HepG2 (cell line): ENCODE results near the gene KRT17. TPM values are rescaled to one million over a fixed set of nuclear protein-coding genes. Genes with fewer than 3 reads are reported as not detected.

Experiments
- ATAC-seq: fragments of 200-7000 bp; cut with Tn5 transposase; 3 replicates; pipeline ENCODE4 v1.9.1; 2020; ENCODE audit warnings: mild to moderate bottlenecking, moderate library complexity
- BruUV-seq: library from RNA; stranded (reverse); fragments of 400-500 nt; replicated peaks from 2 replicates; lab custom pipeline; 2021; lab: Mats Ljungman, UMichigan
- CTCF ChIA-PET: fragments of 300-600 bp; formaldehyde crosslinking; extraction: SDS; loops from one replicate; lab custom pipeline; 2021; ENCODE audit warnings: low total read pairs, inconsistent platforms, low intra/inter-chr PET ratio; lab: Yijun Ruan, JAX
- POLR2A ChIA-PET: fragments of 350-600 bp; sonication (Branson Sonifier 250); formaldehyde crosslinking; loops from one replicate; lab custom pipeline; 2020; ENCODE audit warnings: antibody characterized with exemption, inconsistent platforms; lab: Yijun Ruan, JAX
- DNase-seq: peaks from one replicate; pipeline ENCODE4 v3.0.0-alpha.2; 2015; ENCODE audit warnings: low spot score
- FAIRE-seq: peaks from 3 replicates; lab custom pipeline; 2011; peaks lifted over from hg19 to GRCh38; lab: Jason Lieb, UNC
- H2AFZ ChIP-seq: one replicate; pipeline ENCODE4 v1.6.1; 2011; ENCODE audit warnings: low read length, inconsistent platforms
- H3K27ac ChIP-seq: fragments of 300-600 bp; 3 replicates; pipeline ENCODE4 v1.8.0; 2011; ENCODE audit warnings: mixed run types, mild to moderate bottlenecking, mixed read lengths, low read length, inconsistent platforms; ENCODE audit not compliant: insufficient read depth; ENCODE audit errors: extremely low read length
- H3K27me3 ChIP-seq, 2 experiments: fragments of 200-600 bp in 1 of 2; 2 replicates in 1 of 2; 3 replicates in 1 of 2; pipeline versions ENCODE4 v1.6.0 to v1.8.0; 2011; ENCODE audit warnings: low read length in 2 of 2, mild to moderate bottlenecking in 2 of 2, moderate library complexity in 2 of 2, inconsistent platforms in 1 of 2; ENCODE audit not compliant: insufficient read depth in 2 of 2, control insufficient read depth in 1 of 2
- H3K36me3 ChIP-seq, 2 experiments: fragments of 200-600 bp in 1 of 2; replicated peaks in 1 of 2; 2 replicates in 1 of 2; 3 replicates in 1 of 2; pipeline versions ENCODE4 v1.5.1 to v1.8.0; 2011; ENCODE audit warnings: low read length in 2 of 2, inconsistent platforms in 1 of 2; ENCODE audit not compliant: insufficient read depth in 2 of 2, control insufficient read depth in 1 of 2
- H3K4me1 ChIP-seq: 2 replicates; pipeline ENCODE4 v1.5.1; 2012; ENCODE audit warnings: low read length, inconsistent platforms; ENCODE audit not compliant: insufficient read depth
- H3K4me2 ChIP-seq: 2 replicates; pipeline ENCODE4 v1.6.0; 2011; ENCODE audit warnings: low read depth, low read length, inconsistent platforms
- H3K4me3 ChIP-seq, 3 experiments: fragments of 200-600 bp in 1 of 3; sonication (generic), shearing (Covaris generic) in 1 of 3; replicated peaks in 1 of 3; 2 replicates each; pipeline ENCODE4 v1.5.1; 2011 to 2016; ENCODE audit warnings: low read length in 3 of 3, inconsistent platforms in 2 of 3, low read depth in 2 of 3, mild to moderate bottlenecking in 2 of 3, control low read depth in 1 of 3, mixed read lengths in 1 of 3; ENCODE audit not compliant: insufficient read depth in 1 of 3
- H3K79me2 ChIP-seq: one replicate; pipeline ENCODE4 v1.6.1; 2011; ENCODE audit warnings: low read length, inconsistent platforms; ENCODE audit not compliant: insufficient read depth
- H3K9ac ChIP-seq: 2 replicates; pipeline ENCODE4 v1.6.0; 2011; ENCODE audit warnings: mild to moderate bottlenecking, low read depth, low read length, inconsistent platforms; ENCODE audit not compliant: insufficient read depth
- H3K9me3 ChIP-seq: 2 replicates; pipeline ENCODE4 v1.5.1; 2012; ENCODE audit warnings: mild to moderate bottlenecking, low read length
- H4K20me1 ChIP-seq: 2 replicates; pipeline ENCODE4 v1.6.0; 2011; ENCODE audit warnings: inconsistent platforms, mild to moderate bottlenecking, low read length, moderate library complexity; ENCODE audit not compliant: insufficient read depth
- ARID2 ChIP-seq: sonication (generic); formaldehyde crosslinking; IDR thresholded peaks from 2 replicates; pipeline ENCODE4 v1.8.1; 2022; ENCODE audit warnings: mild to moderate bottlenecking, missing genetic modification reagents, borderline replicate concordance
- CBX1 ChIP-seq: IDR thresholded peaks from one replicate; pipeline ENCODE4 v1.6.1; 2016; ENCODE audit warnings: antibody characterized with exemption, low read depth
- ISL2 ChIP-seq: sonication (generic); formaldehyde crosslinking; IDR thresholded peaks from 2 replicates; pipeline ENCODE4 v1.5.0; 2020; ENCODE audit warnings: missing genetic modification reagents
- MTF1 ChIP-seq: sonication (generic); formaldehyde crosslinking; IDR thresholded peaks from 2 replicates; pipeline ENCODE4 v1.5.0; 2020; ENCODE audit warnings: missing genetic modification reagents
- MZF1 ChIP-seq: sonication (generic); formaldehyde crosslinking; IDR thresholded peaks from 2 replicates; pipeline ENCODE4 v1.8.1; 2023; ENCODE audit warnings: mild to moderate bottlenecking, missing genetic modification reagents, borderline replicate concordance
- NR2C2 ChIP-seq: sonication (generic); formaldehyde crosslinking; IDR thresholded peaks from 2 replicates; pipeline ENCODE4 v1.4.0; 2020; ENCODE audit warnings: missing genetic modification reagents, mild to moderate bottlenecking, moderate library complexity, borderline replicate concordance
- PITX1 ChIP-seq: sonication (generic); formaldehyde crosslinking; IDR thresholded peaks from 2 replicates; pipeline ENCODE4 v1.5.1; 2020; ENCODE audit warnings: mild to moderate bottlenecking, missing genetic modification reagents
- PTBP1 ChIP-seq: fragments of 200-400 bp; formaldehyde crosslinking; IDR thresholded peaks from 2 replicates; pipeline ENCODE4 v1.6.1; 2018; ENCODE audit warnings: low read length, low read depth; ENCODE audit not compliant: poor library complexity, severe bottlenecking
- SETDB1 ChIP-seq: sonication (generic); formaldehyde crosslinking; IDR thresholded peaks from 2 replicates; pipeline ENCODE4 v1.5.1; 2020; ENCODE audit warnings: missing genetic modification reagents, mild to moderate bottlenecking, borderline replicate concordance
- SNAPC2 ChIP-seq: sonication (generic); formaldehyde crosslinking; IDR thresholded peaks from 2 replicates; pipeline ENCODE4 v1.8.1; 2022; ENCODE audit warnings: mild to moderate bottlenecking, missing genetic modification reagents
- SP1 ChIP-seq, 2 experiments: fragments of 450-650 bp in 1 of 2; sonication (generic) in 1 of 2; formaldehyde crosslinking in 1 of 2; IDR thresholded peaks; 2 replicates each; pipeline versions ENCODE4 v1.4.0 to v1.6.1; 2016 to 2020; ENCODE audit warnings: missing genetic modification reagents in 1 of 2
- ZNF33B ChIP-seq: sonication (generic); formaldehyde crosslinking; IDR thresholded peaks from 2 replicates; pipeline ENCODE4 v1.5.1; 2020; ENCODE audit warnings: mild to moderate bottlenecking, missing genetic modification reagents
- ZNF446 ChIP-seq: sonication (generic); formaldehyde crosslinking; IDR thresholded peaks from 2 replicates; pipeline ENCODE4 v1.5.0; 2020; ENCODE audit warnings: mild to moderate bottlenecking, missing genetic modification reagents
- WGBS: methylation state at CpG from one replicate; pipeline ENCODE4 v1.1.6; 2017; ENCODE audit warnings: low lambda C conversion rate; 5-methylcytosine and 5-hydroxymethylcytosine counted together
- in situ Hi-C: cut with HindIII; loops from 2 replicates; pipeline ENCODE4 v1.10.0; 2017; ENCODE audit warnings: low pct_unique_long_range_greater_than_20kb; ENCODE audit not compliant: extremely low pct_ligation_motif_present
- intact Hi-C: fragments of 100-400 bp; cut with micrococcal nuclease; formaldehyde crosslinking; loops from one replicate; pipeline ENCODE4 v1.10.0; 2022; ENCODE audit not compliant: unreplicated experiment
- polyA plus RNA-seq, 8 experiments: library from polyadenylated mRNA; depleted of rRNA in 3 of 8; stranded (reverse) in 7 of 8; unstranded in 1 of 8; fragments of >200 nt; fragmentation: Illumina TruSeq in 4 of 8; extraction: Trizol in 4 of 8; gene quantifications; 2 replicates each; pipeline versions ENCODE4 v1.2.1 to v1.2.3, GENCODE V29; 2011 to 2016; ENCODE audit warnings: low read depth in 4 of 8, missing spikeins in 1 of 8, mixed read lengths in 1 of 8; ENCODE audit not compliant: insufficient read depth in 1 of 8
- total RNA-seq, 5 experiments: library from RNA; depleted of rRNA; stranded (reverse); fragments of >200 nt; fragmentation: Illumina TruSeq; extraction: Trizol; gene quantifications; 2 replicates each; pipeline ENCODE4 v1.2.3, GENCODE V29; 2016; ENCODE audit warnings: low read depth in 1 of 5
- TF ChIP-seq, protein P1 (sequence below): sonication (generic); formaldehyde crosslinking; IDR thresholded peaks from 2 replicates; pipeline ENCODE4 v1.5.1; 2020; ENCODE audit warnings: missing genetic modification reagents, mild to moderate bottlenecking, borderline replicate concordance
- TF ChIP-seq, protein P2 (sequence below): sonication (generic); formaldehyde crosslinking; IDR thresholded peaks from 2 replicates; pipeline ENCODE4 v1.8.1; 2023; ENCODE audit warnings: missing genetic modification reagents, inconsistent platforms, borderline replicate concordance

The KRT17 gene
- total and polyA plus RNA-seq, 2 of the 13 experiments (the other 11 are each of a cell fraction or from before 2014, with no cell fraction given) = 0.38 to 0.82 TPM

DNA sequence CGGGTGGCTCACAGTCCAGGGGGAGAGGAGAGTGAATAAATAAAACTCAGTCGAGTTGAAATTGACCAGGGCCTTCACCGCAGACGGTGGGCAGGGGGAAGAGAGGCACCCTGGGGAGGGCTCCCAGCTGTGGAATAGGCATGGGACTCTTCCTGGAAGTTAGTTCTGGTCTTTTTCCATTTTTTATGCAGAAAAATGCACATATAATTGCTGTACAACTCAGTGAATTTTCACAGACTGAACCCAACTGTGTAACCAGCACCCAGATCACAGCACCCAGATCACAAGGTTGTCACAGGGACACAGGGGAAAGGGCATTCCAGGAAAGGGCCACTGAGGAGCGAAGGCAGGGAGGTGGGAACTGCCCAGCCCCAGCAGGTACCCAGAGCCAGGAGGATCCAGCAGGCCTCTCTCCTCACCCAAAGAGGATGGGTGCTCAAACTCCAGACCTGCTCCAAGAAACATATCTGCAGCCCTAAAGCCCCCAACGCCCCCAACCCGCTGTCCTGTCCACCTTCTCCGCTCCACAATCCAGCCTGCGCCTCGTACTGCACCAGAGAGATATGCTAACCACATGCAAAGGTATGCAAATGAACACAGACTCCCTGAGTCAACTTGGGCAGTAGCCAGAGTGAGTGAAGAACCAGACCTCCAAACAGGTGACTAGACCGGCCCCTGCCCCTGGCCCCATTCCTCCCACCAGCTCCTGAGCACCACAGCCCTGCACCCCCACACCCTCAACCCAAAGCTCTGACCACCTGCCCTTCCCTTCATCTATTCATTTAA is 35.2 kb upstream of the KRT17 start:
- H3K4me3 ChIP-seq = no peak overlapping the region
- no peaks in the 10 kb centered on the region for H3K9me3 ChIP-seq
- H3K4me2 ChIP-seq = no peak overlapping the region
- BruUV-seq = no TSS peak
- no peak for DNase-seq
- TF ChIP-seq PTBP1 = no peak
- TF ChIP-seq ZNF446 = no peak
- no peak for TF ChIP-seq MTF1 (CRISPR knock-in tag)
- TF ChIP-seq, protein P1, sequence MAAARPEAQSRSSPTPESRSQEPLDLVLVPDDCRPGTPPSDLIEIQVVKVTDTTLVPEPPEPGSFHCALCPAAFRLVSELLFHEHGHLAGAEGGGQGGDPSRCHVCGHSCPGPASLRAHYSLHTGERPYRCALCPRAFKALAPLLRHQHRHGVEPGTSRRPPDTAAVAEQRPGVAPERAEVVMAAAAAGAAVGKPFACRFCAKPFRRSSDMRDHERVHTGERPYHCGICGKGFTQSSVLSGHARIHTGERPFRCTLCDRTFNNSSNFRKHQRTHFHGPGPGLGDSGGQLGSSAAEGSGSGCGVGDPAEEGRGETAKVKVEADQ (CRISPR knock-in tag) = no peak
- TF ChIP-seq SP1 (IDR thresholded peaks at IDR 0.05) = no peak
- no peak for TF ChIP-seq SP1 (CRISPR knock-in tag; IDR thresholded peaks at IDR 0.05)
- no peak for TF ChIP-seq ISL2 (CRISPR knock-in tag)
- TF ChIP-seq SETDB1 = no peak
- TF ChIP-seq, protein P2, sequence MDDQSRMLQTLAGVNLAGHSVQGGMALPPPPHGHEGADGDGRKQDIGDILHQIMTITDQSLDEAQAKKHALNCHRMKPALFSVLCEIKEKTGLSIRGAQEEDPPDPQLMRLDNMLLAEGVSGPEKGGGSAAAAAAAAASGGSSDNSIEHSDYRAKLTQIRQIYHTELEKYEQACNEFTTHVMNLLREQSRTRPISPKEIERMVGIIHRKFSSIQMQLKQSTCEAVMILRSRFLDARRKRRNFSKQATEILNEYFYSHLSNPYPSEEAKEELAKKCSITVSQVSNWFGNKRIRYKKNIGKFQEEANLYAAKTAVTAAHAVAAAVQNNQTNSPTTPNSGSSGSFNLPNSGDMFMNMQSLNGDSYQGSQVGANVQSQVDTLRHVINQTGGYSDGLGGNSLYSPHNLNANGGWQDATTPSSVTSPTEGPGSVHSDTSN (CRISPR knock-in tag) = no peak
- TF ChIP-seq ZNF33B = no peak
- TF ChIP-seq NR2C2 (CRISPR knock-in tag) = no peak
- no peak for TF ChIP-seq MZF1
- TF ChIP-seq CBX1 = no peak
- TF ChIP-seq PITX1 = no peak
- TF ChIP-seq ARID2 (CRISPR knock-in tag) = no peak
- no peak for TF ChIP-seq SNAPC2 (CRISPR knock-in tag)
- peaks cover 17 to 66% of the 10 kb centered on the region in 2 experiments for H3K27me3 ChIP-seq
- POLR2A ChIA-PET = interaction anchor here (1.0 kb wide), 1 partner anchor 29 kb away, joined by 3 read pairs; the partner anchor contains the start of gene EIF1
- H3K4me1 ChIP-seq = peaks cover 15% of the 10 kb centered on the region
- CTCF ChIA-PET = interaction anchor here (1.8 kb wide), 1 partner anchor 12 kb away, joined by 5 read pairs; no protein-coding TSS in a partner anchor
- no peaks in the 10 kb centered on the region for H3K79me2 ChIP-seq
- no peak for ATAC-seq
- no peaks in the 10 kb centered on the region for H3K36me3 ChIP-seq
- H3K27ac ChIP-seq = no peak overlapping the region
- H4K20me1 ChIP-seq = no peaks in the 10 kb centered on the region
- intact Hi-C loops = loop anchor here (10.0 kb wide), 2 partner anchors 65 to 1045 kb away; no protein-coding TSS in a partner anchor
- no peak overlapping the region for H3K9ac ChIP-seq
- WGBS = 18% methylated on average over 11 of the region's 11 CpGs
- no peak for FAIRE-seq
- H2AFZ ChIP-seq = no peak overlapping the region
- in situ Hi-C loops = loop anchor here (5.0 kb wide), 3 partner anchors 112 to 1042 kb away; no protein-coding TSS in a partner anchor
